ENCODE measurements around the gene DMKN. TPM values are rescaled to one million over a fixed set of nuclear protein-coding genes. Genes with fewer than 3 reads are reported as not detected.

Gene DMKN
- total and polyA plus RNA-seq, 2 of the 8 experiments (the other 6 are each of a cell fraction or from before 2014, with no cell fraction given) = 290 to 330 TPM

GRCh38 chr19:35460608-35461007, 52.8 kb downstream of the DMKN start:
- CTCF ChIA-PET (ENCODE audit: partially characterized antibody) = interaction anchor here (0.7 to 1.8 kb wide), 5 partner anchors 8 to 254 kb away, joined by 3 to 17 read pairs (median 3); partner anchors contain the start of gene FFAR2
- H3K4me3 ChIP-seq (ENCODE audit: extremely low read depth in 1 of 4, insufficient read depth in 2 of 4, low read depth in 3 of 4, low read length in 4 of 4) = no peak overlapping the region
- H4K5ac ChIP-seq (ENCODE audit: insufficient read length, low read depth, low read length) = no peak overlapping the region
- no peak overlapping the region for H3K56ac ChIP-seq (replicated peaks; ENCODE audit: insufficient read length, low read depth, low read length)
- no peak overlapping the region for H3K18ac ChIP-seq (ENCODE audit: extremely low read depth, low read length)
- H3K23ac ChIP-seq (ENCODE audit: insufficient read length) = no peak overlapping the region
- no peak overlapping the region for H2BK20ac ChIP-seq (ENCODE audit: low read length)
- H2BK12ac ChIP-seq (ENCODE audit: low read depth, low read length) = no peak overlapping the region
- no peaks in the 10 kb centered on the region for H3K27me3 ChIP-seq (replicated peaks in 1 of 4; ENCODE audit: control insufficient read depth in 3 of 4, extremely low read depth in 1 of 4, insufficient read depth in 3 of 4, low read length in 3 of 4)
- no peak overlapping the region for H3K4me2 ChIP-seq (ENCODE audit: insufficient read depth in 1 of 2, low read depth in 2 of 2, low read length in 2 of 2)
- WGBS, 2 experiments (ENCODE audit: extremely low coverage in 1 of 2, insufficient coverage in 1 of 2, insufficient read length in 1 of 2, insufficient replicate concordance in 2 of 2, low coverage in 1 of 2, low lambda C conversion rate in 2 of 2, missing lambda C conversion rate in 1 of 2) = 86% methylated on average over 10 of the region's 10 CpGs; no CpG with 5 or more reads in 1 of the 2 experiments
- peaks cover 1% of the 10 kb centered on the region; the same call in 1 of the 2 replicates for H3K23me2 ChIP-seq (ENCODE audit: low read depth, low read length)
- H4K91ac ChIP-seq (replicated peaks; ENCODE audit: insufficient read length, low read length) = no peak overlapping the region
- H3K79me2 ChIP-seq (ENCODE audit: control insufficient read depth in 1 of 2, insufficient read depth in 2 of 2, low read length in 2 of 2) = no peaks in the 10 kb centered on the region
- H3K36me3 ChIP-seq (ENCODE audit: control insufficient read depth in 2 of 4, insufficient read depth in 4 of 4, low read length in 3 of 4) = no peaks in the 10 kb centered on the region
- no peak overlapping the region for H3K9ac ChIP-seq (replicated peaks in 1 of 4; ENCODE audit: extremely low read depth in 1 of 4, low read depth in 3 of 4, low read length in 3 of 4)
- H3K27ac ChIP-seq (ENCODE audit: low read depth, low read length) = no peak overlapping the region
- H3K14ac ChIP-seq (ENCODE audit: insufficient read length) = no peak overlapping the region
- no peak overlapping the region for H2AK5ac ChIP-seq (ENCODE audit: low read depth, low read length)
- H2BK15ac ChIP-seq (ENCODE audit: low read length) = no peak overlapping the region
- H3K9me3 ChIP-seq (ENCODE audit: insufficient read depth in 2 of 2, low read depth in 1 of 2, low read length in 1 of 2) = no peaks in the 10 kb centered on the region
- no peak overlapping the region for H2BK5ac ChIP-seq (ENCODE audit: low read depth, low read length)
- H2AFZ ChIP-seq (ENCODE audit: low read length) = no peak overlapping the region
- H4K20me1 ChIP-seq (replicated peaks in 1 of 2; ENCODE audit: control insufficient read depth in 1 of 2, insufficient read depth in 2 of 2, low read length in 2 of 2) = no peaks in the 10 kb centered on the region
- no peaks in the 10 kb centered on the region for H3K4me1 ChIP-seq (replicated peaks in 1 of 4; ENCODE audit: control insufficient read depth in 3 of 4, insufficient read depth in 4 of 4, low read length in 3 of 4)
- POLR2A ChIA-PET (ENCODE audit: partially characterized antibody) = no interaction called here
- no peaks in the 10 kb centered on the region for H3K79me1 ChIP-seq (ENCODE audit: low read depth, low read length)
- no peak overlapping the region for H2BK120ac ChIP-seq (replicated peaks; ENCODE audit: low read depth, low read length)
- H3K4ac ChIP-seq (replicated peaks; ENCODE audit: insufficient read length, low read depth, low read length) = no peak overlapping the region
- DNase-seq (ENCODE audit: low read depth in 1 of 2, low spot score in 2 of 2) (no peak), FAIRE-seq (no peak)
- H4K8ac ChIP-seq (ENCODE audit: extremely low read depth, insufficient read depth, low read length) = no peak overlapping the region
- no peak for TF ChIP-seq POLR2AphosphoS5 (IDR thresholded peaks at IDR 0.05; ENCODE audit: low read depth, low read length)
- TF ChIP-seq BCL11A (IDR thresholded peaks at IDR 0.05; ENCODE audit: low read depth in 2 of 2, low read length in 2 of 2) = no peak
- TF ChIP-seq NANOG (IDR thresholded peaks at IDR 0.05; ENCODE audit: insufficient read depth, low read depth, low read length, poor library complexity, severe bottlenecking) = no peak
- TF ChIP-seq SP4 (IDR thresholded peaks at IDR 0.05; ENCODE audit: low read length) = no peak
- no peak for TF ChIP-seq YY1 (IDR thresholded peaks at IDR 0.05; ENCODE audit: low read depth, low read length)
- no peak for TF ChIP-seq TEAD4 (IDR thresholded peaks at IDR 0.05; ENCODE audit: low read depth, low read length)
- TF ChIP-seq SUZ12 (IDR thresholded peaks at IDR 0.05; ENCODE audit: low read length) = no peak
- no peak for TF ChIP-seq SP1 (IDR thresholded peaks at IDR 0.05; ENCODE audit: low read depth, low read length)
- no peak for TF ChIP-seq CBX8 (IDR thresholded peaks at IDR 0.05; ENCODE audit: borderline replicate concordance, low read depth, low read length)
- TF ChIP-seq, protein P1, sequence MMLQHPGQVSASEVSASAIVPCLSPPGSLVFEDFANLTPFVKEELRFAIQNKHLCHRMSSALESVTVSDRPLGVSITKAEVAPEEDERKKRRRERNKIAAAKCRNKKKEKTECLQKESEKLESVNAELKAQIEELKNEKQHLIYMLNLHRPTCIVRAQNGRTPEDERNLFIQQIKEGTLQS (IDR thresholded peaks at IDR 0.05; ENCODE audit: insufficient read depth, low read depth, low read length) = no peak
- no peak for TF ChIP-seq POU5F1 (IDR thresholded peaks at IDR 0.05; ENCODE audit: low read depth, low read length)
- no peak for TF ChIP-seq TCF12 (IDR thresholded peaks at IDR 0.05; ENCODE audit: low read depth, low read length)
- no peak for TF ChIP-seq USF2 (IDR thresholded peaks at IDR 0.05; ENCODE audit: low read length)
- TF ChIP-seq BACH1 (IDR thresholded peaks at IDR 0.05; ENCODE audit: low read length) = no peak

Data from H1 (cell line).